NCI-H82 treated with DMSO at 0.1 percent for 48 hours (cell line): Measurements from ENCODE around the gene NINL.
"Not testable (repeated sequence)": the region's sequence is repeated elsewhere in the genome, so short reads cannot be mapped to it uniquely, and the experiment has no call there.

Source experiments
- DNase-seq: peaks from one replicate; lab custom pipeline; 2025; ENCODE audit not compliant: unreplicated experiment; lab: John Stamatoyannopoulos, UW

Gene NINL

GRCh38 chr20:25592135-25592852 is 7.0 kb upstream of the NINL start:
- no peak for DNase-seq

- DNase-seq = not testable (repeated sequence)
These were observed 5.4 kb upstream of the NINL start for GRCh38 chr20:25590778-25591177.

- no peak for DNase-seq
These were observed 3.2 kb upstream of the NINL start for GRCh38 chr20:25588491-25588890.

GRCh38 chr20:25587536-25587935 is 2.2 kb upstream of the NINL start:
- DNase-seq = no peak

GRCh38 chr20:25586877-25587276 is 1.5 kb upstream of the NINL start:
- no peak for DNase-seq

- DNase-seq = not testable (repeated sequence)
These were observed 1.7 kb downstream of the NINL start for GRCh38 chr20:25583607-25584006.

- DNase-seq = no peak
These were observed 4.6 kb downstream of the NINL start for GRCh38 chr20:25580711-25581110.

- DNase-seq = no peak
These were observed 6.1 kb downstream of the NINL start for GRCh38 chr20:25579081-25579770.

- no peak for DNase-seq
These were observed 8.4 kb downstream of the NINL start for GRCh38 chr20:25576783-25577530.

GRCh38 chr20:25574411-25574810 is 10.9 kb downstream of the NINL start:
- peak; percentile 32 for DNase-seq

- no peak for DNase-seq
These were observed 11.8 kb downstream of the NINL start for GRCh38 chr20:25573288-25574251.

GRCh38 chr20:25571817-25572216 is 13.5 kb downstream of the NINL start:
- DNase-seq = no peak

- DNase-seq = no peak
These were observed 14.1 kb downstream of the NINL start for GRCh38 chr20:25571240-25571639.

- no peak for DNase-seq
These were observed 15.2 kb downstream of the NINL start for GRCh38 chr20:25570148-25570530.

- DNase-seq = no peak
These were observed 18.0 kb downstream of the NINL start for GRCh38 chr20:25567286-25567685.

GRCh38 chr20:25566821-25567220 is 18.5 kb downstream of the NINL start:
- DNase-seq = no peak

GRCh38 chr20:25565578-25566157 is 19.7 kb downstream of the NINL start:
- DNase-seq = peak; percentile 48

GRCh38 chr20:25563876-25564275 is 21.5 kb downstream of the NINL start:
- no peak for DNase-seq

- no peak for DNase-seq
These were observed 22.0 kb downstream of the NINL start for GRCh38 chr20:25563362-25563761.

- not testable (repeated sequence) for DNase-seq
These were observed 23.6 kb downstream of the NINL start for GRCh38 chr20:25561771-25562170.
